Muscle layer of duodenum (tissue), 2 donors: ENCODE results near the gene PHF23.
A peak's percentile ranks its signal among the peaks of the same experiment; 100 is the strongest.

Experiments used
- H3K27ac ChIP-seq: one replicate; pipeline ENCODE4 v1.7.0; 2013; ENCODE audit warnings: mild to moderate bottlenecking, low read length
- H3K27me3 ChIP-seq: one replicate; pipeline ENCODE4 v1.7.0; 2013; ENCODE audit warnings: low read depth, mild to moderate bottlenecking, control low read depth, low read length
- H3K36me3 ChIP-seq, 2 donors: one replicate each; pipeline ENCODE4 v1.7.0; 2013; ENCODE audit warnings: low read length in 2 of 2, control low read depth in 1 of 2, mild to moderate bottlenecking in 1 of 2; ENCODE audit not compliant: insufficient read depth in 2 of 2, control insufficient read depth in 1 of 2
- H3K4me1 ChIP-seq, 2 donors: one replicate each; pipeline ENCODE4 v1.7.0; 2013; ENCODE audit warnings: low read length in 2 of 2, mild to moderate bottlenecking in 2 of 2, control low read depth in 1 of 2, moderate library complexity in 1 of 2; ENCODE audit not compliant: insufficient read depth in 2 of 2, control insufficient read depth in 1 of 2
- H3K4me3 ChIP-seq, 2 donors: one replicate each; pipeline ENCODE4 v1.7.0; 2013; ENCODE audit warnings: low read length in 2 of 2, low read depth in 1 of 2, mild to moderate bottlenecking in 1 of 2
- H3K9me3 ChIP-seq, 2 donors: one replicate each; pipeline ENCODE4 v1.7.0; 2013; ENCODE audit warnings: low read length in 2 of 2, control low read depth in 1 of 2, mild to moderate bottlenecking in 1 of 2; ENCODE audit not compliant: control insufficient read depth in 1 of 2
- donor health status: healthy.

PHF23 gene

DNA sequence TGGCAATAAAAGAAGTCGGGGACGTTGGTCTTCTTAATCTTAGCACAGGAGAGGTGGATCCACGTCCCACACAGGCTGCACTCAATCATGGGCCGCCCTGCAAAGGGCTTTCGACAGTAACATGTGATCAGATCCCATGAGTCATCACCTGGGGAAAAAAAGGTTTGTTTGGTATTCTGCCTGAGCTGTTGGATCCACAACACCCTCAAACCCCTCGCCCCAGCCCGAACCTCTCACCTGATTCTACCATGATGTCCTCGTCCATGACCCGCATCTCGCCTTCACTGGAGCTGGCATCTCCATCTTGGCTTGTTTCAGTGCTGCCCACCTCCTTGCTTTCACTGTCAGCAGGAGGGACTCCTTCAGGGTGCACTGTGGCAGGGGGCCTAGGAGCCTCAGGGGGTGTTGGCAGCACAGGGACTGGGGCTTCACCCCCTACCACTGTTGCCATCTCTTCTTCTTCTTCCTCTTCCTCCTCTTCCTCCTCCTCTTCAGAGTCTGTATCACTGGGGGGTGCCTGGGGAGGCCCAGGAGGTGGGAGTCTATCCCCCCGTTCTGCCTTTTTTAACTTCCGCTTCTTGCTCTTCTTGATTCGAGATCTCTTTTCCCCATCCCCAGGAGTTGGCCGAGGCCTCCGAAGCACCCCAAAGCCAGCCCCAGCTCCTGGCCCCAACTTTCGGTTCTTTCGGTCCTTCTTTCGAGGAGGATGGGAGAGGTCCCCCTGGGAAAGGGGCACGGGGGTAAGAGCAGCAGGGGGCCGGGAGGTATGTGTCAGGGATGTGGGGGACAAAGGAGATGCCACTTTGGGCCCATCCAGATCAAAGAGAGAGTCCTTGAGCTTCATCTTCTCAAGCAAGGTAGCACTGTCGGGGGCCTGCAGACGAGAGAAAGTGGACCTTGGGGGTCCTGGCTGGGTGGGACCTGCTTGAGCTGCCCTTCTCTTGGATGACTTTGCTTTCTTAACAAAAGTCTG lies 3.3 kb downstream of the PHF23 start:
- Histone ChIP-seq H3K9me3 (no peaks in the 10 kb centered on the region), H3K27me3 (no peaks in the 10 kb centered on the region), H3K4me3 (no peak overlapping the region), H3K27ac (peak overlapping the region; percentile 76), H3K4me1 (peaks cover 29 to 57% of the 10 kb centered on the region in 2 donors), H3K36me3 (peaks cover 25 to 32% of the 10 kb centered on the region in 2 donors)

DNA sequence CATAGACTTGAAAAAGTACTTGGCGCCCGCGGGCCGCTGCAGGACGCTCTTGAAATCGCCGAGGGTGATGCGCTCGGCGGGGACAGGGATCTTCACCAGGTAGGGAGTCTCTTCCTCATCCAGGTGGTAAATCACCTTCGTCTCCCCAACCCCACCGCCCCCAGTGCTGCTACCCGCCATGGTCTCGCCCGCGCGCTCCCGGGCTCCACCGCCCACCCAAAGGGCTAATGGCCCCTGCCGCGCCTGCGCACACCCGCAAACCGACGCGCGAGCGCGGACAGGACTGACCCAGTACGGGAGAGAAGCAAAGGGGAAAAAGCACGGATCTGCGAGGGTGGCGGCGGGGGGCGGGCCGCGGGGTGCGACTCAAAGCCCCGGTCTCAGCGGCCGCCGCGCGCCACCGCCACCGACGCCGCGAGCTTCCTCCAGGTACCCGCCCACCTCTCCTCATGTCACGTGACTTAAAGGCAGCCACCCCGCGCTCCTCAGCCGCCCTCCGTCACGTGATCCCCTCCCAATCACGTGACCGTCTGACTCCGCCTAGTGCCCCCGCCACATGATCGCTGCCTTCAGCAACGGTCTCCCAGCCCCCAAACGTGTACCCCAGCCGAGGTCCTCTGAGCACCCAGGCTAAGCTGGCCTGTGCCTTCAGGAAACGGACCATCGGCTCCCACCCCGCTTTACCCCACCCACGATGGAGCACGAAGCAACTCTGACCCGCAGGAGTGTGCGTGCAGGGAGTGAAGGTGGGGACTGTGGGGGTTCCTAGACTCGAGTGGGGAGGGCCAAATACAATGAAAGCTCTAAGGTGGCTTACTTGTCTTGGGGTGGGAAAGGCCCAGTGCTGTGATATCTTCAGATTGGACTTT lies 4.9 kb downstream of the PHF23 start, which contains the start of gene DVL2:
Gene DVL2, minus strand, starts transcription at position 435 of the 869 bp plus-strand sequence. Its CDS starts 255 bp downstream, at position 180.
- Histone ChIP-seq H3K36me3 (peaks cover 24 to 32% of the 10 kb centered on the region in 2 donors), H3K27me3 (no peaks in the 10 kb centered on the region), H3K4me1 (peaks cover 17 to 44% of the 10 kb centered on the region in 2 donors), H3K9me3 (no peaks in the 10 kb centered on the region), H3K4me3 (peak within 1 kb of the TSS; percentile 91 to 98), H3K27ac (peak within 1 kb of the TSS; percentile 87)

GRCh38 chr17:7233701-7234082 lies 5.6 kb downstream of the PHF23 start:
- H3K4me3 ChIP-seq, result peak overlapping the region; percentile 91 to 98
- peaks cover 17 to 44% of the 10 kb centered on the region in 2 donors for H3K4me1 ChIP-seq
- H3K27me3 ChIP-seq, result no peaks in the 10 kb centered on the region
- H3K9me3 ChIP-seq, result no peaks in the 10 kb centered on the region
- H3K27ac ChIP-seq, result peak overlapping the region; percentile 87
- H3K36me3 ChIP-seq, result peaks cover 27 to 38% of the 10 kb centered on the region in 2 donors

DNA sequence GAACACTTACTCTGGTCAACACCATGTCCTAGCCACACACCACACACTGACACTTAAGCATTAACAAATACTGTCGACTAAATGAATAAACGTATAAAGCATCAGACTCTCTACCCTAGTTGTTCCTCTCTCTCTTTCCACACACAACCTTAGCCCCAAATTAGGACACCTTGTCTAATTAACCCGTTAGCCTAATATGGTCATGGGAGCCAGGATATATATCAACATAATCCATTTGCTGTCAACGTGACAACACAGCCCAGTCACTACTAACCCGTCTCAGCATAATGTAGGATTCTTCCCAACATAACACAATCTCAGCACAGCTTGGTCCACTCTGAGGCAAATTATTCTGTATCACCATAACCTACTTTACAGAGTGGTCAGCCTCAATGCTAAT lies 7.1 kb downstream of the PHF23 start:
- H3K27ac ChIP-seq, result no peak overlapping the region
- no peaks in the 10 kb centered on the region for H3K27me3 ChIP-seq
- peaks cover 12 to 39% of the 10 kb centered on the region in 2 donors for H3K4me1 ChIP-seq
- H3K9me3 ChIP-seq, result no peaks in the 10 kb centered on the region
- H3K4me3 ChIP-seq, result peak overlapping the region; percentile 5 to 98
- H3K36me3 ChIP-seq, result peaks cover 38 to 54% of the 10 kb centered on the region in 2 donors

GRCh38 chr17:7229504-7229903 lies 9.8 kb downstream of the PHF23 start:
- Histone ChIP-seq H3K9me3 (no peaks in the 10 kb centered on the region), H3K36me3 (peaks cover 34 to 58% of the 10 kb centered on the region in 2 donors), H3K4me1 (peaks cover 4 to 23% of the 10 kb centered on the region in 2 donors), H3K27me3 (no peaks in the 10 kb centered on the region), H3K27ac (no peak overlapping the region), H3K4me3 (no peak overlapping the region)

DNA sequence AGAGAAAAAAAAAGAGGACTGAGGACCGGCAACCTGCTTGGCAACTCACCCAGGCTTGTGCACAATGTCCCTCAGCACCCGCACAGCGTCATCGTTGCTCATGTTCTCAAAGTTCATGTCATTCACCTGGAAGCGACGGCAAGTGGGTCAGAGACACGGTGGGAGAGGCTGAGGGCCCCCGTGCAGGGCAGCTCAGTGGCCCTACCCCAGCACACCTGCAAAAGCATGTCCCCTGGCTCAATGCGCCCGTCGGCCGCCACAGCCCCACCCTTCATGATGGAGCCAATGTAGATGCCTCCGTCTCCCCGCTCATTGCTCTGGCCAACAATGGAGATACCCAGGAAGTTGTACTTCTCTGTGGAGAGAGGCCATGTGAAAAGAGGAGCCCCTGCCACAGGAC lies 10.3 kb downstream of the PHF23 start:
- peaks cover 38 to 62% of the 10 kb centered on the region in 2 donors for H3K36me3 ChIP-seq
- no peaks in the 10 kb centered on the region for H3K27me3 ChIP-seq
- H3K27ac ChIP-seq, result no peak overlapping the region
- no peak overlapping the region for H3K4me3 ChIP-seq
- H3K4me1 ChIP-seq, result peaks cover 4 to 23% of the 10 kb centered on the region in 2 donors
- no peaks in the 10 kb centered on the region for H3K9me3 ChIP-seq

DNA sequence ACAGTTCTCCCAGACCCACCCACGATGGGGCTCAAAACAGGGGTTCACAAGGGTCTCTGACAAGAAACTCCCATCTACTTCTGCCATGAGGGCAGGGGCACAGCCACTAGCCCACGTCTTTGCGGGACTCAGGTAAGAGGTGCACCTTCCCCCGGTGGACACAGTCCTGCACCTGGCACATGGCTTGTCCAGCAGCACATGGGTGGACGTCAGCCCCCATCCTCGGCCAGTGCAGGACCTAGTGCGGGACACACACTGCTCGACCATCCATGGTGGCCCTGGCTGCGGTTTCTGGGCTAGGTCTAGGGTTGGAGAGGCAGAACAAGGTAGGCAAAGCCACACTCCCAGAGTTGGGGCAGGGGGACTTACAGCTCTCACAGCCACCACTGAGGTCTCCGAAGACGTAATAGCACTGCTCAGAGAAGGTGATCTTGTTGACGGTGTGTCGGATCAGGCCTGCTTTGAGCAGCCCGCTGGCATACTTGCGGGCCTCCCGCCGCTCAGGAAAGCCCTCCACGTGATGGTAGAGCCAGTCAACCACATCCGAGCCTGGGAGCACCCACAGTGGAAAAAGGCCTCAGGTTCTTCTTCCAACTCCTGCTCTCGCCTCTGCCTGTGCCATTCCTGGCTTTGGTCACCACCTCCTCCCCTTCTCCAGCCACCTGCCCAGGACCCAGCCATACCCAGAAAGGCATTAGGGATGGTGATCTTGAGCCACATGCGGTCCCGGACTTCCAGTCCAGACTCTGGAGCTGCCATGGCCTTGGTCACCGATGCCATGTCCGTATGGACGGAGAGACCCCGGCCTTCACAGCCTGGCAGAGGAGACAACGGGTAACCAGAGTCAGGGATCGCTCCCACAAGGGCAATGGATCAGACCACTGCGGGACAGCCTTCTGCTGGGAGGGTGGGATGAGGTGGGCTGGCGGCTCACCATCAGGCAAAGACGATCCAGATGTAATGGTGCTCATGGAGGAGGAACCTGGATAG lies 12.2 kb downstream of the PHF23 start:
- no peak overlapping the region for H3K27ac ChIP-seq
- no peak overlapping the region for H3K4me3 ChIP-seq
- H3K36me3 ChIP-seq, result peaks cover 47 to 78% of the 10 kb centered on the region in 2 donors
- H3K27me3 ChIP-seq, result no peaks in the 10 kb centered on the region
- H3K4me1 ChIP-seq, result peaks cover 0 to 8% of the 10 kb centered on the region in 2 donors
- no peaks in the 10 kb centered on the region for H3K9me3 ChIP-seq

DNA sequence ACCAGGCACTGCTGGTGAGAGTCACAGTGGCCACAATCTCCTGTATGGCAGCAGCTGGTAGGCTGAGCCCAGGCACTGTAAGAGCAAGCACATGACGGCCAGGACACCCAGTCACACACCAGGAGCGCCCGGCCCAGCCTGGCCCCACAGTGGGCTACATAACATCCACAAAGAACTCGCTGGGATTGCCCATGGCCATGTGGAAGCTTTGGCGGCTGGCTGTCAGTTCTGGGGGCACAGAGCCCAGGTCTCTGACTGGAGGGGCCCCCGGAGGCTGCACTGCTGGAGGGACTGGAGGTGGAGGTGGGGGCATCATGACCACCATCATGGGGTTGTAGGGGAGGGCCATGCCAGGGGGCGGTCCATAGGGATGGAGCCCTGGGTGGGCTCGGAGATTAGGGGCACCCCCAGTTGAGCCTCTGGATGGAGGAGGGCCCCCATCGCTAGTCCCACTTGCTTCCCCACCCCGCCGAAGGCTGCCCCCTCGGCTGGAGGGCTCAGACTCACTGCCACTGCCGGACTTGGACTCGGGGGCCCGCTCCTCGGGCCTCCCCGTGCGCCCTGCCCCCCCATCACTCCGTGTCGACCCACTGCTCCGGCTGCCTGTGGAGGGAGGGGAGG lies 13.4 kb downstream of the PHF23 start:
- no peak overlapping the region for H3K4me3 ChIP-seq
- no peaks in the 10 kb centered on the region for H3K27me3 ChIP-seq
- H3K36me3 ChIP-seq, result peaks cover 47 to 78% of the 10 kb centered on the region in 2 donors
- H3K27ac ChIP-seq, result no peak overlapping the region
- no peaks in the 10 kb centered on the region for H3K9me3 ChIP-seq
- peaks cover 4 to 14% of the 10 kb centered on the region in 2 donors for H3K4me1 ChIP-seq

DNA sequence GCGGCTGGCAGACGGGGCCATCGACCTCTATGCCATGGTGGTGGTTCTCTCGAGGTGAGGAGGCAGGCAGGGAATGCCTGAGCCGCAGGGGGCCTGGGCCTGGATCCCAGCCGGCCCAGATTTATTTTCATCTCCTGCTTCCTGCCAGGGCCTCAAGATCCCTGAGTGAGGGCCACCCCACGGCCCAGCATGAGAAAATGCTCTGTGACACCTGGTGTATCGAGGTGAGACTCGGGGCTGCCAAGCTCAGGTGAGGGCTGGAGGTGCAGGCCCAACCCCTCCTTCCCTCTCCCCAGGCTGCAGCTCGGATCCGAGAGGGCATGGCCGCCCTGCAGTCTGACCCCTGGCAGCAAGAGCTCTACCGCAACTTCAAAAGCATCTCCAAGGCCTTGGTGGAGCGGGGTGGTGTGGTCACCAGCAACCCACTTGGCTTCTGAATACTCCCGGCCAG lies 14.6 kb downstream of the PHF23 start:
- Histone ChIP-seq H3K9me3 (no peaks in the 10 kb centered on the region), H3K4me3 (no peak overlapping the region), H3K4me1 (peaks cover 4 to 17% of the 10 kb centered on the region in 2 donors), H3K36me3 (peaks cover 47 to 71% of the 10 kb centered on the region in 2 donors), H3K27me3 (no peaks in the 10 kb centered on the region), H3K27ac (no peak overlapping the region)

GRCh38 chr17:7224110-7224509 lies 15.1 kb downstream of the PHF23 start:
- H3K4me3 ChIP-seq, result no peak overlapping the region
- peaks cover 9 to 23% of the 10 kb centered on the region in 2 donors for H3K4me1 ChIP-seq
- H3K27ac ChIP-seq, result no peak overlapping the region
- H3K36me3 ChIP-seq, result peaks cover 41 to 65% of the 10 kb centered on the region in 2 donors
- H3K27me3 ChIP-seq, result no peaks in the 10 kb centered on the region
- H3K9me3 ChIP-seq, result no peaks in the 10 kb centered on the region
